ENCODE results near the gene SPACA7.
"Not testable (repeated sequence)": the region's sequence is repeated elsewhere in the genome, so short reads cannot be mapped to it uniquely, and the experiment has no call there.

SPACA7 gene

DNA sequence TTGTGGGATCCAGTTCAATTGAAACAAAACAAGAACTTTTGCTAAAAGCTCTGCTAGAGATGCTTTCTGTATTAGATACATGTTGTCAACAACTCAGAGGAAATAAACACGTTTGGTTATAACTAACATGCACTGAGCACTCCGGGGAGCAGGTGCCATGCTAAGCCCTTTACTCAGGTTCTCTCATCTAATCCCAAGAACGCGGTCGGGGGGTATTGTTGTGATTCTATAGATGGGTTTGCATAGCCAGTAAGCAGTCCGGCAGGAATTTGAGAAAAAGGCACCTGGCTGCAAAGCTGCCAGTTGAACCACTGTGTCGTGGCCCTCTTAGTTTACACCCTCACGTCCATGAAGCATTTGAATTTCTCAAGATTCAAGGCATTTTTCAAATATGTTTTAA lies 24.3 kb upstream of the SPACA7 start:
- DNase-seq, result no peak

DNA sequence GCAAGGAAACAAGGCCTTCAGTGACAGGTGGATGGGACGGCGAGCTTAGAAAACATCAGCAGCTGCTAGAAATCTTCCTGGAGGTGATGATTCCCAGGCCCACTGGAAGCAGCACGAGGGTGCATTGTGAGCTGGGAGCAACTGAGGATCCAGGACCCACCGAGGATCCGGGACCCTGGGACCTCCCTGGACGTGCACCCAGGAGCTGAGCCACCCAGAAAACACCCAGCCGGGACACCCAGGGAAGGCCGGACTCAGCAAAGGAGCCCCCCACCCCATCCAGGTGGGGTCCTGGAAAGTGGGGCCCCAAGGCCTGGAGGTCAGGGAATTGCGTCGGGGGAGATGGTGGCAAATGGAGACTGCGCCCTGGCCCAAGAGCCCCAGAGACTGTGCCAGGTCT lies 22.3 kb upstream of the SPACA7 start:
- DNase-seq, result no peak

DNA sequence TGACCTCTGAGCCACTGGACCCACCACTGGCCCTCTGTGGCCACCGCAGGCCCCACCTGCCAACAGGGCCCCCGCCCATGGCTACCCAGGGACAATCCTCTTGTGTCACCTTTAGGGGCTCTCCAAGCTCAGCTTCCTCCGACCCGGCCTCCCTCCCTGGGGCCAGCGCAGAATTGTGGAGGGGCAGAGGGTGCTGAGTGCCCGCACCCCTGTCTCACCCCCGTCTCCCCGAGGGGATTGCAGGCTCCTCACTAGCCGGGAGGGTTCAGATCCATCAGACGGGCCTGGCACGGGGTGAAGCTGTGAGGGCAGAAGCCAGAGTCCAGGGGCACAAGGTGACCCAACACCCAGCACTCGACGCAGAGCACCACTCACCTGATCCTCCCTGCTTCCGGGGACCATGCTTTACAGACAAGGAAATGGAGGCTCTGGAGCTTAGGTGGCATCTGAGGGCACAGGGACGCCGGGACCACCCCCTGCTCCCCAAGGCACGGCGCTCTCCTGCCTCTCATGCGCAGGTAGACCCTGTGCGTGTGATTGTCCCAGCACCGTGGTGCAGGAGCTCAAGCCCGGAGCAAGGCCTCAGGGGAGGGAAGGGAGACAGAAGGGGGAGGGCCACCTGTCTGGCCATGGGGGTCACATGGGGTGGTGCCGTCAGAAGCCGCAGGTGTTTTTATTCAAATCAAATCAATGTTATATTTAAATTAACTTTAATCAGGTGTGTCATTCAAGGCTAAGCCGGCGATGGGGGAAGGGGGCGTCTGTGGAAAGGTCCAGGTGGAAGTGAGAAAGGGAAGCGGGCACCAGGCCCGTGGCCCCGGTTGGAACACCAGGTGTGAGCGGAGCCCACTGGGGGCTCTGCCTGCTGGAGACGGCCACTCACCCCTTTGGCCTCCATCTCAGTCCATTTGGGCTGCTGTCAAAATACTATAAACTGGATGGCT lies 21.6 kb upstream of the SPACA7 start:
- no peak for DNase-seq

DNA sequence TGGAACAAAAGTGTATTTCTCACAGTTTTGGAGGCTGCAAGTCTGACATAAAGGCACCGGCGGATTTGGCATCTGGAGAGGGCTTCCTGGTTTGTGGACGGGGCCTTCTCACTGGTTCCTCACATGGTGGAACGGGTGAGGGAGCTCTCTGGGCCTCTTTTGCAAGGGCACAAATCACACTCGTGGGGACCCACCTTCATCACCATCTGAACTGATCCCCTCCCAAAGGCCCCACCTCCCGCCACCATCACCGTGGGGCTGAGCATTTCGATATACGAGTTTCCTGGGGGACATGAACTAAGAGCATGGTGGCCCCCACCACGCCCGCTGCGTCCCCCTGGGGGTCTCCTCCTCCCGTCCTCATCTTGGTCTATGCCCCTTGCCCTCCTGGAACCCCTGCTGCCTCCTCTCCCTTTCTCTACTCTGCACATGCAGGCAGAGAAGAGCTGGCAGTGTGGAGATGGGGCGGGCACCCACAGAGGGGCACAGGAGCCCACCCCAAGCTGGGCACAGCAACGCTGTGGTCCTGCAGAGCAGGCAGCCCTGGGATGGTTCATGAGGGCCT lies 20.8 kb upstream of the SPACA7 start:
- DNase-seq, result no peak

DNA sequence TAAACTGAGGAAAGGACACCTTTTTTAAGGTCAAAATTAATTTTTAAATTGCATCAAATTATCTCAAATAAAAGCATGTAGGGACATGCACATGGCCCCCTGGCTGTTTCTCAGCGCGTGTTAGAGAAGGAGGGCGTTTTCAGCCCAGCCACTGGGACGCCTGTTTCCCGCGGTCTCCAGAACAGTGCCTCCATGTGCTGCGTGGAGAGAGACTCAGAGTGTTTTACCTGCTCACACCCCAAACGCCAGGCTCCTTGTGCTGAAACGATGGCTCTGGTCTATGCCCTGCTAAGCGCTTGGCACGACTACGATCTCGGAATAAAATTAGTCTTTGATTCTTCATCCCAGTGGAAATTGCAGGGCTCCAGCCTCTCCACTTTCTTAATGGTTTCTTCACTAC lies 20.0 kb upstream of the SPACA7 start:
- no peak for DNase-seq

DNA sequence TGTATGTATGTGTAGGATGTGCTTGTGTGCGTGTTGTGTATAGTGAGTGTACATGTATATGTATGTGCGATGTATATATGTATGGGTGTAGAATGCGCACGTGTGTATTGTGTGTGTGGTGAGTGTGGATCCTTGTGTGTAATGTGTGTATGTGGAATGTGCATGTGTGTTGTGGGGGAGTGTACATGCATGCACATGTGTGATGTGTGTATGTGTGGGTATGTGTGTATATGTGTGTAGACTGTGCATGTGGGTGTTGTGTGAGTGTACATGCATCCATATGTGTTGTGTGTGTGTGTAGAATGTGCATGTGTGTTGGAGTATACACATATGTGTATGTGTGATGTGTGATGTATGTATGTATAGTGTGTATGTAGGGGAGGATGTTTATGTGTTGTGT lies 18.0 kb upstream of the SPACA7 start:
- no peak for DNase-seq

DNA sequence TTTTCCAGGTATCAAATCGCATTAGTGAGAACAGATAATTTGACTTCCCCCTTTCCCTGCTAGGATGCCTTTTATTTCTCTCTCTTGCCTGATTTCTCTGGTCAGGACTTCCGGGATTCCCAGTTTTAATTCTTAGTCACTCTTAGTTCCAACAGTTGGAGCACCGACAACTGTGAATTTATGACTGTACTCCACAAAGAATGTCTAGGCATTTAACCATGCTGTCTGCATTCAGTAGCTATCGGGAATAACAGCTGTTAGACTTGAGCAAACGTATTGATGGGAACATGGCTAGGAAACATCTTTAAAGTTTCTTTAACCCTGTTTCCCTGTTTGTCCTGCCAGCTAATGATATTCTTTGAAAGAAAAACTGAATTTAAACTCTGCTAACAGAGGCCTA lies 14.1 kb upstream of the SPACA7 start:
- no peak for DNase-seq

DNA sequence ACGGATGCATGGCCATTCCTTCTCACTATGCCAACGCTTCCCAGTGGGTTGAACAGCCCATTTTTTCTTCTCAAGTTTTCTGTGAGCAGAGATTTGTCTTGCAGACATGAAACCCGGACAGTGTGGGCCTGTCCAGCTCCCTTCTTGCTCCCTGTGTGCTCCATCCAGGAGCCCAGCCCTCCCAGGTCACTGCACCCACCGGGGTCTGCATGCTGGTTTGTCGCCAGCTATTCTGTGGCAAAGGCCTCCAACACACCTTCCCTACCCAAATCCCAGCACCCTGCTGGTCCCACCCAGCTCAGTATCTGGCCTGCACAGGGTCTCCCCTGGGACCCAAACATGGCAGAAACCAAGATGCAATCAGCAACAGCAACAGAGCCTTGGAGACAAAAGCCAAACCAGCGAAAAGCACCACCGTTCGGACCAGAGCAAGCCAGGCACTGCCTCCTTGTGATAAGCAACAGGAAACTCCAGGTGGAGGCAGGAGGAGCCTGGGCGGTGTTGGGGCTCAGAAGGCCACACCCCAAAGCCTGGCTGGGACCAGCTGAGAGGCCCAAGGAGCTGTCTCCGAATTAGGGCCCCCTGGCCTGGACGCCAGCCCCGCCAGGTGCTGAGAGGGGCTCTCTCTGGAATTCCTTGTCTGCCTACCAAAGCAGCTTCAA lies 12.2 kb upstream of the SPACA7 start:
- DNase-seq, result no peak

DNA sequence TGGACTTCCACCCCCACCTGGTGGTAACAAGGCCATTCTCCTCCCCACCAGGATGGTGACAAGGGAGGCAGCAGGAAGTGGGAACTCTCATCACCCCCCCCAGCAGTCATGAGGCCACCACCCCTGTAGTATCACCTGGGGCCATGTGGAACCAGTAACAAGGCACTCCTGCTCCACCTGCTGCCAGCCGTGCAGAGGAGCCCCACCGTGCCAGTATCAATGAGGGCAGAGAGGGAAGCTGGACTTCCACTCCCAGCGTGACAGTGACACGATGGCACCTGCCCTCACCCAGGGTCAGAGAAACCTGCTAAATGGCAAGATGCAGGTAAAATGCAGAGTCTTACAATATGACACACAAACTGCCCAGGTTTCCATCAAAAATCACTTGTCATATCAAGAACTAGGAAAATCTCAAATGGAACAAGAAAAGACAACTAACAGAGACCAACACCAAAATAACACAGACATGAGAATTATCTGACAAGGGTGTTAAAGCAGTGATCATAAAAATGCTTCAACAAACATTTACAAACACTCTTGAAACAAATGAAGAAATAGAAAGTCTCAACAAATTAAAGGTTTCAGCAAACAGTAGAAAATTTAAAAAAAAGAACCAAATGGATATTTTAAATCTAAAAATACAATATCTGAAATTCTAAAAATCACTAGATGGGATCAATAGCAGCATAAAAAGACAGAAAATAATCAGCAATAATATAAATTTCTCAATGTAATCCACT lies 9.1 kb upstream of the SPACA7 start:
- DNase-seq, result no peak

DNA sequence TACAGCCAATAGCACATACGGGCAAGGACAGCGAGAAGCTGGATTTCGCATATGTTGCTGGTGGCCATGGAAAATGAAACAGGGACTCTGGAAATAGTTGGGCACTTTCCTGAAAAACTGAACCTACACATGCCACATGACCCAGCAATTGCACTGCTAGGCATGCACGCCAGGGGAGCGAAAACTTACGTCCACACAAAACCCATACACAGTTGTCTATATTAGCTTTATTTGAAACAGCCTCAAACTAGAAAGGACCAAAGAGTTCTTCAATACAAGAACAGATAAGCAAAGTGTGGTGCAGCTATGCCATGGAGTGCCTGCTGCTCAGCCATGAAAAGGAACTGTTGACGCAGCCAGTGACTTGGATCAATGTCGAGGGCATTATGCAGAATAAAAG lies 7.3 kb upstream of the SPACA7 start:
- no peak for DNase-seq

DNA sequence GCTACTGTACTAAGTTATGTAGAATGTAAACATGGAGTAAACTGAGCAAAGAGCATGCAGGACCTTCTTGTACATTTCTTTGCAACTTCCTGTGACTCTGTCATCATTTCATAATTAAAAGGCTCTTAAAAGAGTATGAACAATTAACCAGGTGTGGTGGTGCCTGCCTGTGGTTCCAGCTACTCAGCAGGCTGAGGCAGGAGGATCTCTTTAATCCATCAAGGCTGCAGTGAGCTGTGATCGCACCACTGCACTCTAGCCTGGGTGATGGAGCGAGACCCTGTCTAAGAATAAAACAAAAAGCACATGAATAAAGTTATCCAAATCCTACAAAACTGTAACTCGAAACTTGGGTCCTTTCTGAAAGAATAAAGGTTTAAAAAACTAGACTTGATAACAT lies 5.8 kb upstream of the SPACA7 start:
- no peak for DNase-seq

DNA sequence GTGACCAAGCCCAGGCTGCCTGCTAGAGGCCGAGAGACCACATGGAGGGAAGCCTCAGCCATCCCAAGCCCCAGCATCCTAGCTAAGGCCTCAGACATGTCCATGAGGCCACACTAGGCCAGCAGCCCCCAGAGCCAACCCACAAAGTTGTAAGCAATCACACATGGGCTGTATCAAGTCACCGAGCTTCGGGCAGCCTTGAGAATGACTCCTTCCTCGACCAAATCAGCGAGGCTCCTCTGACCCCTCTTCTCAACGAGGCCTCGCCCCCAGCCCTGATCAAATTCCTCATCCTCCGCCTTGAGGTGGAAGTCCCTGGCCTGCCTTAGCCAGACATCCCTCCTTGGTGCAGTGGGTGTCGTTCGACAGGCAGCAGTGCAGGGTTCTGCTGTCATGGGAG lies 1.9 kb upstream of the SPACA7 start:
- no peak for DNase-seq

DNA sequence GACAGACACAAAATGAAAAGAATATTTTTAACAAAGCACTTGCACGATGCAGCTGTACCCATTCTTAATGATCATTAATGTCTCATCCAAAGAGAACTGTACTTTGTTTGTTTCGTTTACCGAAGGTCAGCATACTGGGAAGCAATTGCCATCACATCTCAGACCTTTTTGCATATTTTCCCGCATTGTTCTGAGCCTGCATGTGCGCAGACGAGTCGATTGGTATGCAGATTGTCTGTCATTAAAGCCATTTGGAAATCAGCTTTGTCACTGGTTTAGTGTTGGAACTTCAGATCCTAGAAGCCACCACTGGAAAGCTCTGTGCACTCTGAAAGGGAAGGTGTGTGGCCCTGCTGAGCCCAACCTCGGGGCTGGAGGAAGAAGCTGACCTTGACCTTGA lies 15.6 kb downstream of the SPACA7 start:
- DNase-seq, result no peak

DNA sequence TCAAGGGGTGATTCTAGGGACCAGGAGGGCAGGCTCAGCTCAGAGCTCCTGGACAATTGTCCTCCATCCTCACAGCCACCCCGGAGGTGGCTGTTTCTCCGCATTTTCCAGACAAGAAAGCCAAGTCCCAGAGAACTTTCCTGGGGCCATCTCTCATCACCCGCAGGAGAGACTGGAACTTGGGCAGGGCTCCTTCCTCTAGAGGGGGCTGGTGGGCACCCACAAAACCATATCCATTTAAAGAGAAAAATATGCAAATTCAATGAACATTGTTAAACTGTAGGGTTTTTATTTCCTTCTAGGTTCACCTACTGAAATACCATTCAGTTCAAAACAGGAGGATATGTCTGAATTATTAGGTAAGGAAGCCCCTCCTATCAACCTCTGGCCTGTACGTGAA lies 16.6 kb downstream of the SPACA7 start:
- no peak for DNase-seq

DNA sequence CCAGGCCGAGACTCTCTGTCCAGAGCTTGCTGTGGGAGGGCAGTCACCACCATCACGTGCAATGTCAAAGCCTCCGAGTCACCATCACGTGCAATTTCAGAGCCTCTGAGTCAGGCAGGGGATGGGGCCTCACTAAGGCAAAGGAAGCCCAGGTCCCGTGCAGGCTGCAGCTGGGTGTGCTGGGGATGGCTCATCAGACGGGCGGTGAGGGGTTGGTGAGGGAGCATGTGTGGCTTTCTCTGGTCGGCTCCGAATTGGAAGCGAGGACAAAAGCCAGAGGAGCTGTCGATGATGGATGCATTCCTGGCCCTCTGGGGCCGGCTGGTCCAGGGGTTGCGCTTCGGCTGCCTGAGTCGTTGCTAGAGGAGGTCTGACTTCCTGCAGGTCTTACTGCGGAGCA lies 18.9 kb downstream of the SPACA7 start:
- not testable (repeated sequence) for DNase-seq

DNA sequence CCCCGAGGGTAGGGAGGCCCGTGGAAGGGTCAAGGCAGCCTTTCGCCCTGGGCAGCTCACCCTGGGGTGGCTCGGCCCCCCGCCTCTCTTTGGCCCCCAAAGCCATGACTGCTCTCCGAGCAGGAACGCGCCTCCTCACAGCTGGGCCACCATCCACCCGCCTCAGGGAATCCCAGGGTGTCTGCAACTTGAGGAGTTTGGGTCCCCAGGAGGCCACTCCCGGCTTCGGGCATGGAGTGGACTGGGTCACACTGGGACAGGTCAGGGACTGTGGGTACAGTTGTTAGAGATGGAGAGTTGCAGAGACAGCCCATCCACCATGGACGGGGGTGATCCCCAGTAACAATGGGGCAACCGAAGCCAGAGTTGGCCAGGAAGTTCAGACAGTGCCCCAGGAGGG lies 19.8 kb downstream of the SPACA7 start:
- DNase-seq, result not testable (repeated sequence)

DNA sequence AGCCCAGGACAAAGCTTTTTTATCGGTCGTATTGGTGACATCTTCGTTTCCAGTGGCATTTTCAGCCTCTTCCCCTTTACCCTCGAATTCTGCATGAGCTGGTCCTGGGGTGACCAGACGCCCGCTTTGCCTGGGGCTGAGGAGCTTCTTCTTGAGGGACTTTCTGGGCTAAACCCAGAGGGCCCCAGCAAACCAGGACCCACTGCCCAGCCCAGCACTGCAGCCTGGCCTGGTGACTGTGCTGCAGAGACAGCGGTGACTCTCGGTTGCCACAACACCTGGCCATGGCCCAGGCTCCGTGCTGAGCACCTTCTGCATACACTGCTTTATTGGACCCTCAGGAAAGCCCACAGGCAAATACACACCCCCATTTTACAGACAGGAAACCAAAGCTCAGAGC lies 21.0 kb downstream of the SPACA7 start:
- no peak for DNase-seq

DNA sequence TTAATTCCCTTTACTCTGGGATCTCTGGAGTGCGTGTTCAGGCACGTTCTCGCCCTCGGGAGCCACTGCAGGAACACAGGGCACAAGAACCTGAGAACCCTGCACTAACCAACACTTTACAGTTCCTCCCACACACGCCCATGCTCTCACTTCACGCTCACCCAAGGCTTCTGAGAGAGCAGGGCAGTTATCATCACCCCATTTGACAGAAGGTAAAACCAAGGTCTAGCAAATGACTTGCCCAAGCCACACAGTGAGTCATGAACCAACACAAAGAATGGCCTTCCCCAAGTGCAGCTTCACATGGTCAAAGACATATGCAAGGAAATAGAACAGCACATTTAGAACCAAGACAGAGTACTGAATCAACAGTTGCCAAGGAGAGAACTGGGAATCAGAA lies 22.2 kb downstream of the SPACA7 start:
- not testable (repeated sequence) for DNase-seq

DNA sequence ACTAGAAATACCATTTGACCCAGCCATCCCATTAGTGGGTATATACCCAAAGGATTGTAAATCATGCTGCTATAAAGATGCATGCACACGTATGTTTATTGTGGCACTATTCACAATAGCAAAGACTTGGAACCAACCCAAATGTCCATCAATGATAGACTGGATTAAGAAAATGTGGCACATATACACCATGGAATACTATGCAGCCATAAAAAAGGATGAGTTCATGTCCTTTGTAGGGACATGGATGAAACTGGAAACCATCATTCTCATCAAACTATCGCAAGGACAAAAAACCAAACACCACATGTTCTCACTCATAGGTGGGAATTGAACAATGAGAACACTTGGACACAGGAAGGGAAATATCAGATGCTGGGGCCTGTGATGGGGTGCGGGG lies 33.7 kb downstream of the SPACA7 start:
- not testable (repeated sequence) for DNase-seq

DNA sequence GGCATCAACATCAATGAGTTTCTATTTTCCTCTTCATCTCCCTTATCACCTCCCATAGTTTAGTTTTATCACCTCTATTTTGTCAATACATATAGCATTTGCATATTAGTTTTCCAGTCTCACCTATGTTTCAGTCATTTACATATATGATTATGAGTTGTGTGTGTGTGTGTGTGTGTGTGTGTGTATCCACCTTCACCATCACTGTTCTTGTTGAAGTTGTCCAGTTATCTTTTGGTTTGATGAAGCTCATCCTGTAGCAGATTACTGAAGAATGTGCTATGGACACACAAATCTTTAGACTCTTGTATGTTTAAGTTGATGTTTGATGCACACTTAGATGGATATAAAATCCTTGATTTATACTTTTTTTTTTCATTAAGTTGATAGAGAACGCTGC lies 40.5 kb downstream of the SPACA7 start:
- DNase-seq, result no peak

DNA sequence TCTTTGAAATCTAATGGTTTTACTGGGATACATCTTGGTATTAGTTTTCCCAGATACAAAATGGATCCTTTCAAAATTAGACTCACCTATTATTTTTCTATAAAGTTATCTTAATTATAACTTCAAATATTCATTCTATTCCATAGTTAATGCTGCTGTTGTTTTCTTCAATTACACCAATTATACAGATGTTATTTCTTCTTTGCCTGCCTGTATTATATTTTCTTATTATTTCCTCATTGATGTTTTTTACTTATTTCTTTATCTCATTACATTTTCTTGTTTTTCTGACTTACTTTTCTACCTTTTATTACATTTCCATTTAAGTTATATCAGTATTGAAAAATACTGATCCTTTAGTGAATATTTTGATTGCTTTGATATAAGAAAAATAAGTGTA lies 40.9 kb downstream of the SPACA7 start:
- no peak for DNase-seq

DNA sequence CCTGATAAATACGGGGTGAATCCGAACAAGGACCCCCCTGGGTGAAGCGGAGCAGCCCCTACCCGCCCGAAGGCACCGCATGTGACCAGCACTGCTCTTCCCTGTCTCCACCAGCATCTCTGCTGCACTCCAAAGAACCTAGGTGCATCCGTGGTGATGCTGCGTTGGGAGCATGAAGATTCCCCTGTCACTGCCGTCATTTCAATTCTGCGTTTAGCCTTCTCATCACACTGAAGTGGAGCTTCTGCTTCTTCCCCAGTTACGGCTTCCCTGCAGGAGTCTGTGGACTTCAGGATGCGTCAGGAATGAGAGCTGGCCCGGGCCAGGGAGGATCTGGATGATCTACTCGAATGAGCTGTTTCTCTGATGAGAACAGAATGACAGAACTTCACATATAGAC lies 47.9 kb downstream of the SPACA7 start:
- DNase-seq, result no peak

DNA sequence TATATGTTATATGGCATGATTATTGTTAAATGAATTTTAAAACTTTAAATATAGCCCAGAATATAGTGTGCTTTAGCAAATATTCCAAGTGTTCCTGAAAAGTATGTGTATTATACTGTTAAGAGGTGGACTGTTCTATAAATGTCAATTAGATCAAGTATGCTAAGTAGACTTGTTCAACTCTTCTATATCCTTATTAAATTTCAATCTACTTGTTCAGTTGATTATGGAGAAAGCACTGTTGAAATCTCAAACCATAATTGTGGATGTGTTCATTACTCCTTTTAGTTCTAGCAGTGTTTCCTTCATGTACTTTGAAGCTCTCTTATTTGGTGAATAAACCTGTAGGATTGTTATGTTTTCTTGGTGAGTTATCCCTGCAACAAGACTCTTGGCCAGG lies 52.5 kb downstream of the SPACA7 start:
- DNase-seq, result no peak

DNA sequence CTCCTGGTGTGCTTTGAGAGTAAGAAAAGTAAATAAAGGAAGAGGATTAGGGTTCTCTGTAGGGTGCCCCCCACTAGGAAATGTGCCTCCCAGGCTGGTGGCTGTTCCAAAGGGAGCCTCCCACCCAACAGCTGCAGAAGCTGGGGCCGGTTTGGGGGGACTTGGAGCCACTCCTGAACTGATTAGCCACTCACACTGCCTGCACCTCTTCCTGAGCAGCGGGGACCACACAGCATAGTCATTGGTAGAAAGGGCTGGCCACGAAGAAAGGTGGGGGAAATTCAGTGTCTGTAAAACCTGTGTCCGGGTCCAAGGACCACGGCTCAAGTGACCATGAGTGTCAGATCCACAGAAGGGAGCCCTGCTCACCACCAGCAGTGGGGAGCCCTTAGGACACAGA lies 55.6 kb downstream of the SPACA7 start:
- DNase-seq, result no peak
